GM18520 (cell line): ENCODE results near the gene MAGEC2.

Experiments
- ATAC-seq: cut with Tn5 transposase; IDR thresholded peaks from one replicate; pipeline ENCODE4 v1.9.1; 2021; ENCODE audit not compliant: unreplicated experiment

The MAGEC2 gene, protein sequence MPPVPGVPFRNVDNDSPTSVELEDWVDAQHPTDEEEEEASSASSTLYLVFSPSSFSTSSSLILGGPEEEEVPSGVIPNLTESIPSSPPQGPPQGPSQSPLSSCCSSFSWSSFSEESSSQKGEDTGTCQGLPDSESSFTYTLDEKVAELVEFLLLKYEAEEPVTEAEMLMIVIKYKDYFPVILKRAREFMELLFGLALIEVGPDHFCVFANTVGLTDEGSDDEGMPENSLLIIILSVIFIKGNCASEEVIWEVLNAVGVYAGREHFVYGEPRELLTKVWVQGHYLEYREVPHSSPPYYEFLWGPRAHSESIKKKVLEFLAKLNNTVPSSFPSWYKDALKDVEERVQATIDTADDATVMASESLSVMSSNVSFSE

DNA sequence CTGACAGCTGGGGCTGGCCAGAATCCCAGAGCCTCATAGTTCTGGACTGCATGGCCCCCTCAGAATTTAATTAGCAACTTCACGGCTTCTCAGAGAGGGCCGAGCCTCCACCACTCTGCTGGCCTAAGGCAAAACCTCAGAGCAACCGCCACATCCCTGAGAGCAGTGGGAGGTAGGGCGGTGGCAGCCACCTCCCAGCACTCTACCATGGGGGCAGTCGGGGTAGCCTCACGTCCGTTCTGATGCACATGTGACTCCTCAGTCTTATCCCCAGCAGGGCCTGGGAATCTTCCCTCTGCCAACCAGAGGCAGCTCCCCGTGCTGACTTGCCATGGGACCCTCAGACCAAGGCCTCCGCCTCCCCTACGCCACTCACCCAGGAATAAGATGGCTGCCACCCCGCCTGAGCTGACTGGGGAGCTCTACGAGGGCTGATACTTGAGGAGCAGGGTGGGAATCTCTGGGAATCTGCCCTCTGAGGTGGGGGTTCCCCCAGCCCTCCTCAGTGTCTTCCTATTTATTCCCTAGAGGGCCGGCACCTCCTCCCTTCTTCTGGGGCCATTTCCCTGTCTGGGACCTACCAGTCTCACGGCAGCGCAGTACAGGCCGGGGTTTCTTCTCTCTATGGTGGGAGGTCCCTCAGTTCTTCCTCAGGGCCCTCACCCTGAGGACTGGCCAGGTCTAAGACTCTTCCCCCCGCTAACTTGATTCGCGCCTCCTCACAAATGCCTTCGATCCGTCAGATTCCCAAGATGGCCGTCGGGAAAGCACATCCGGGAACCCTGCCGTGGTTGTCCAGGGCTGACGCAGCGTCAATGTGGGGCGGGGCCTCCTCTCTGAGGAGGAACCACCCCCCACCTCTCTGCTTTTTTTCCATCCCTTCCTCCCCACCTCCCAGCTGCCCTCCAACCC, at the start of gene MAGEC2:
Gene MAGEC2, minus strand, starts transcription at position 769 of the 912 bp plus-strand sequence. CDS start 1,303 bp downstream, outside the sequence.
- no peak for ATAC-seq

DNA sequence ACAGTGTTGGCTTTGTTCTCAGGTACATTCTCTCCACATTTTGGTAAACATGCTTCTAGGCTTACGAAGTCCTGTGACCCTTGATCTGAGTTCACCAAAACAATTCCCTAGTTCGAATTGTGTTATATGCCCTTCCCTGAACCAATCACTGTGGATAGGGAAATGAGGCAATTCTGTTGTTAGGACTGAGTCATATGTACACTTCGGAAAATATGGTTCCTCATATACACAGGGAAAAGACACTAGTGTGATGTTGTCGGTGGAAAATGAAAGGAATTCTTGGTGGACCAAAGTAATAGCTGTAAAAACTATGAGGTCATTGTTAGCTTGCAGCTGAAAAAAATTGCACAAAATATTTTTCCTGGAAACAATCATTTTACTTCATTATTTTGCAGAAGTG, 46.6 kb upstream of the MAGEC2 start:
- ATAC-seq: no peak

DNA sequence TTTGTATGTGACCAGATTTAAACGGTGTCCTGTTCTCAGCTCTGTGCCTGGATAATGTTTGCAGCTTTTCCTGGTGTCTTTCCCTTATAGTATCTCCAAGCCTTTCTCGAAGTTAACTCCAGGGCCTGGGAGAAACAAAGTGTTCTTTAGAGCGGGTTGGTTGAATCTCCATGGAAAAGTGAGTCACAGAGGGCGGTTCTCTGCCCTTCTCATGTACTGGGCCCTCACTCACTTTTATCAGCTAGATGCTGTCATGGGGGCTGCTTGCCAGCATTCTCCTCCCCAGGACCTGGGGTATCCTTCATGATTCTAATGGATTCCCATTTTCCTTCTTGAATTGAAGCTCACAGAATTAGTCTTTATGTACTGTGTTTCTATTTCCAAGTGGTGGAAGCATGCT, 46.1 kb upstream of the MAGEC2 start:
- no peak for ATAC-seq

DNA sequence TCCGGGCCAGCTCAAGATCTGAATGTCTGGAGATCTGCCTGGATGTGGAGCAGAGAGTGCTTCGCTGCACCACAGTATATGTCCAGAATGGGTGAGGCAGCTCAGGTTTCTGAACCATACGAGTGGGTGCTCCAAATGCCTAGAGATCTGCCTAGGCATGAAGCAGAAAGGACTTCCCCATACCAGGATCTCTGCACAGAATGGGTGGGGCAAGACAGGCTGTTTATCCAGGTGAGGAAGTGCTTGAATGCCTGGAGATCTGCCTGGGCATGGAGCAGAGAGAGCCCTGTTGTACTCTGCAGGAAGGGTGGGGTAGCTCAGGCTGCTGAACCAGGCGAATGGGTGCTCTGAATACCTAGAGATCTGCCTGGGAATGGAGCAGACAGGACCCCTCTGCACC, 45.4 kb upstream of the MAGEC2 start:
- no peak for ATAC-seq

DNA sequence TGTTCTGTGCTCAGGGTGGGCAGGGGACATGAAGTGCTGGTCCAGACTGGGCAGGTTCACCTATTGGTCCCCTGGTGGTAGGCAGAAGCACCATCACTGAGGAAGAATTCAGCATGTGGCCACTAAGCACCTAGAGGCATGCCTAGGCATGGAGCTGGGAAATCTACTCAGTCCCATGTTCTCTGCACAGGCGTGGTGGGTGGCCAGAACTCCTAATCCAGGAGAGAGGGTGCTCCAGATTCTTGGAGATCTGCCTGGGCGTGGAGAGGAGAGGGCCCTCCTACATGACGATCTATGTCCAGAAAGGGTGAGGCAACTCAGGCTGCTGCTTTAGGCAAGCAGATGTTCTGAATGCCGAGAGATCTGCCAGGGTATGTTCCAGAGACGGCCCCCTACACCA, 44.6 kb upstream of the MAGEC2 start:
- ATAC-seq: no peak

DNA sequence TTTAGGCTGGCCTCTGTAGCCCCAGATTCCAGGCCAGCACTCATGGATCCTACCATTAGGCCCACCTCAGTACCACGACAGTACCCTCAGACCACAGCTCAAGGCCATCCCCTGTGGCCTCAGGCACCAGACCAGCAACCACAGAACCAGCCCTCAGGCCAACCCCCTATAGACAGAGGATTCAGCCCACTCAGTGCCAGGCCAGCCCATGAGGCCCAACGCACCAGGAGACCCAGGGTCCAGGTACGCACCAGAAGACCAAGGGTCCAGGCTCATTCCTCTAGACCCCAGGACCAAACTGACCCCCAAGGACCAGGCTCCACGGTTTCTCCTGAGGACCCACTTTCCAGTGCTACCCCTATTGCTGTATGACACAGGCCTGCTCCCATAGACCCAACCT, 39.5 kb upstream of the MAGEC2 start:
- ATAC-seq: no peak

DNA sequence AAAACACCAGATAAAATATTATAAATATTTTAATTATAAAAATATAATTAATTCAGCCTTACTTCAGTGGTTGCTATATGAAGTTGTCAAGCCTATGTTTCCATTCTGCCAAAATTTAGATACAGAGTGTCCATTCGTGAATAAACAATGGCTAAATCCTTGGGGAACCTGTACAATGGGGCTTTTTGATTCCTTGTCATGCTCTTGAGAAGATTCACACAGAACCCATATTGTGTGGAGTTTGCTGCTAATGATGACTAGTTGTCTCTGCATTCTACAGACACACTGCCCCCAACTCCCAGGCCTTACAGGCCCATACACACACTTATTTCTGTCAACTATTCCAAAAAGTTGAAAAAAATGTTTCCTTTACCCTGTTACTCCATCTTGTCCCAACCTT, 33.4 kb upstream of the MAGEC2 start:
- no peak for ATAC-seq

DNA sequence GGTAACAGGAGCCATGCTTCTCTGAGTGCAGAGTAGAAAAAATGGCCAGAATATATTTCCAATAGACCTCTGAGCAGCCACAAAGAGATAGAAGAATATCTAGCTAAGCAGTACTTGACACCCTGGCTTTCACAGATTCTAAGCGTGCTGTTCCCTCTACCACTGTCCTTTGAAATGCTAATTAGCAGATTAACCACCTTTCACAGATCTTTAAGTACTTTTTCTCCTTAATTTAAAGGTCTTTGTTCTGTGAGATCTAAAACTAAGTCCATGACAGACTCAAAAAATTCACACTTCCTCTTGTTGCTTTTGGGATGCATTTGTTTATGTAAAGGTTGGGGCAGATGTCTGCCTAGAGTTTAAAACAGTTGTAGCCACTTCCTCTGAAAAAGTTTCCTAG, 28.3 kb upstream of the MAGEC2 start:
- no peak for ATAC-seq

DNA sequence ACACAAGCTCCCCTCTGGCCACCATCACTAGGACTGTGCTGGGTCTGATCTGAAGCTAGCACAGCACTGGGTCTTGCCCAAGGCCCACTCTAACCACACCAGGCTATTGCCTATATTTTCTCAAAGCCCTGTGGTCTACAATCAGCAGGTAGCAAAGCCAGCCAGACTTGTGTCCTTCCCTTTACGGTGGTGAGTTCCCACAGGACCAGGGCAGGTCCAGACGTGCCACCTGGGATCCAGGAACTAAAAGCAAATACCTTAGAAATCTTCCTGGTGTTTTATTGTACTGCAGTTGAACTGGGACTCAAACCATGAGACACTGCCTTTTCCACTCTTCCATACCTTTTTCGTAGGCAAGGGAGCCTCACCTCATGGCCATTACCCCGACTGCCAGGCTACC, 9.0 kb upstream of the MAGEC2 start:
- ATAC-seq: no peak

DNA sequence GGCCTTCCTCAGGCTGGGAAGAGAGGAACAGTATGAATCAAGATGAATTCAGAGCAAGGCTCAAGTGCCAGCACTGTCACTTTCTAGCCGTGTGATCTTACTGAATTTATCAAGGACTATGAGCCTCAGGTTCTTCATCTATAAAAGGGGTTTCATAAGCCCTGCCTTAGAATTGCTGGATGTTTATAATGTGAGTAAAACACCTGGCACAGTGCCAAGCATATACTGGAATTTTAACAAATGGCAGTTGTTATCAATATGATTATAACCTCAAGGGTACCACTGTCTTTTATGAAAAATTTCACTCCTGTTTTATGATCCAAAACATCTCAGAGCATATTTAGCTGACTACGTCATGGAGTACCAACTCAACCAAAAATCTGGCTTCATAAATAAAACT, 4.0 kb downstream of the MAGEC2 start:
- ATAC-seq: no peak

DNA sequence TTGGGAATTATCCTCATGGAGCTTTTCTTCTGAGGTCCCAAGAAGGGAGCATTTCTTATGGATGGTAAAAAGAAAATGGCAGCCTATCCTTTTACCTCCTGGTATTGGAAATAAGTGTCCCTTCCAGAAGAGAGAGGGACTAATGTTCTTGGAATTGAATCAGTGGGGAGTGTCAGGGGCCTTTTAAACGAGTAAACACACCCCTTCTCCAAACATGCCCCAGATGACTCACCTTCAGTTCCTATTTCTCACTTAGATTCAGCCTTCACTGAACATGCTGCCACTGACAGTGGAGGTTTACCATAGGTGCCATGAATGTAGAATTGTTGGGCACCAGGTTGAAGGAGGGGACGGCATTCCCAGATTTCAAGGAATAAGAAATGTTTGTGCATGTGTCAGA, 19.0 kb downstream of the MAGEC2 start:
- ATAC-seq: no peak

DNA sequence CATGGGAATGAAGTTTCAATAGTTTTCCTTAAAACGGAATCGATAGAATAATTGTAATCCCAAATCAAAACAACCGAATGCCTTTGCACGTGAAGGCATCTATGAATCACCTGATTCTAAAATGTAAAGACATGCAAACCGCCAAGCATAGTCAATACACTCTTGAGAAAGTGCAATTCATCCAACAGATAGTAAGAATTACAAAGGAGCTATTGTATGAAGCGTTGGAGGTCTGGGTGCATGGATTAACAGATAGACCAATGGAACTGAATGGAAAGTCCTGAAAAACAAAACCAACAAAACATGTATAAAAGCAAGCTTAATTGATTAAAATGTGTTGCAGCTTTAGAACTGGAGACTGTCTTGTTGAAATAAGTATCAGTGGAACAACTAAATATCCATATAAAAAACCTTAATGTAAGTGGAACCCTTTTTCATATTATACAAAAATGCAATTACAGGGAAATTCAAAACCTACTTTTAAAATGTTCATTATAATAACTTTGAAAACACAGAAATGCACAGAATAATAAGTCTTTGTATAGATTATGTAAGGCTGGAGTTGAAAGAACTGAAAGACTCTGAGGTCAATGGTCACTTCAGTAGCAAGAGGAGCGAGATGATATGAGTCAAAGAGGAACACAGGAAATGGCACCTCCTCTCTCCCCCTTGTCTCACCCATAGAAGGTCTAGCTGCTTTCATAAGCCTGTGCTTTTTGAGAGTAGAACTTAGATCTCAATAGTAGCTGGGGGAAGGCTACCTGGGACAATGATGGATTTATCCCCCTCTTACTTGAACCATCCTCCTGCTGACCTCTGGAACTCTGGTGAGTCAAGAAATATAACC, 20.1 kb downstream of the MAGEC2 start:
- no peak for ATAC-seq

DNA sequence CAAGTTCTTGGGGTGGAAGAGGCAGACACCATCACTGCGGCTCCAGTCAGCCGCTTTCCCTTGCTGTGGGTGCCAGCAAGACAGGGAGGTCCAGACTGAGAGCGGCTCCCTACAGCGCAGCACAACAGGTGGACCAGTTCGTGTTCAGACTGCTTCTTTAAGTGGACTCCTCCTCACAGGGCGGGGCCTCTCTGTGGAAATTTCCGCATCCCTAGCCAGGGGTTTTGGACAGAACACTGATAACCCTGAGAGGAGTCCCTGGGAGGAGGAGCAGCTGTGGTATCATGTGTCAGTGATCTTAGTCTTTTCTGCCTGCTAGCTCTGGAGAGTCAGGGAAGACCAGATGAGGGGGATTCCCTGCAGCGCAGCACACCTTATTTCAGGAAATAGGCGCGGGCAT, 48.5 kb downstream of the MAGEC2 start:
- ATAC-seq: no peak
